Stomach (tissue), 9 donors: Measurements from ENCODE around the gene DUS3L. TPM values are rescaled to one million over a fixed set of nuclear protein-coding genes. Genes with fewer than 3 reads are reported as not detected.

Experiments
- DNase-seq, 2 donors: peaks; one replicate each; pipeline versions ENCODE4 v3.0.0 to v3.0.0-alpha.2; 2013 to 2019
- H3K27ac ChIP-seq, 5 donors: fragments of 200-600 bp in 4 of 5; sonication (generic) in 4 of 5; one replicate each; pipeline ENCODE4 v1.5.1; 2013 to 2019; ENCODE audit warnings: mild to moderate bottlenecking in 1 of 5, moderate library complexity in 1 of 5
- H3K27me3 ChIP-seq, 3 donors: fragments of 200-600 bp; sonication (generic); one replicate each; pipeline ENCODE4 v1.5.1; 2017 to 2019; ENCODE audit warnings: mixed run types in 1 of 3
- H3K36me3 ChIP-seq, 4 donors: fragments of 200-600 bp; sonication (generic); 1 replicate in 3 of 4; 2 replicates in 1 of 4; pipeline ENCODE4 v1.5.1; 2016 to 2019
- H3K4me1 ChIP-seq, 4 donors: fragments of 200-600 bp; sonication (generic); one replicate each; pipeline ENCODE4 v1.5.1; 2016 to 2019
- H3K4me3 ChIP-seq, 4 donors: fragments of 200-600 bp; sonication (generic) in 3 of 4; one replicate each; pipeline ENCODE4 v1.5.1; 2016 to 2019; ENCODE audit warnings: mild to moderate bottlenecking in 1 of 4
- H3K9me3 ChIP-seq, 4 donors: fragments of 200-600 bp; sonication (generic); one replicate each; pipeline ENCODE4 v1.5.1; 2016 to 2019
- CTCF ChIP-seq, 7 experiments: fragments of 450-650 bp in 4 of 7; fragments of 200-600 bp in 3 of 7; sonication (generic) in 3 of 7; IDR thresholded peaks; one replicate each; pipeline ENCODE4 v1.5.1; 2016 to 2019; ENCODE audit warnings: antibody characterized with exemption in 7 of 7, control low read depth in 2 of 7, mild to moderate bottlenecking in 1 of 7
- EP300 ChIP-seq: sonication (generic); formaldehyde crosslinking; IDR thresholded peaks from one replicate; pipeline ENCODE4 v1.6.1; 2017; ENCODE audit warnings: antibody characterized with exemption
- POLR2A ChIP-seq, 4 donors: fragments of 450-650 bp; IDR thresholded peaks; one replicate each; pipeline ENCODE4 v1.6.1; 2016; ENCODE audit warnings: antibody characterized with exemption in 4 of 4, control low read depth in 2 of 4, mild to moderate bottlenecking in 1 of 4, moderate library complexity in 1 of 4
- POLR2AphosphoS5 ChIP-seq, 3 donors: sonication (generic); formaldehyde crosslinking; IDR thresholded peaks; one replicate each; pipeline ENCODE4 v1.6.1; 2016; ENCODE audit warnings: antibody characterized with exemption in 3 of 3
- WGBS, 5 donors: extraction: QIAGEN DNeasy Blood & Tissue Kit in 3 of 5; methylation state at CpG; one replicate each; pipeline versions ENCODE4 v1.1.5 to v1.1.7; 2013 to 2018; 5-methylcytosine and 5-hydroxymethylcytosine counted together
- intact Hi-C: fragments of 100-400 bp; cut with DNase I; formaldehyde crosslinking; loops from one replicate; pipeline ENCODE4 v1.15.1; 2023; ENCODE audit warnings: low total_unique reads
- polyA plus RNA-seq, 3 donors: library from polyadenylated mRNA; stranded (reverse); fragments of 200-250 nt; gene quantifications; one replicate each; pipeline ENCODE4 v1.2.3, GENCODE V29; 2013
- total RNA-seq, 5 donors: library from RNA; depleted of rRNA; stranded (reverse); fragments of >200 nt; gene quantifications; one replicate each; pipeline versions ENCODE4 v1.1.0 to v1.2.3, GENCODE V29; 2014 to 2016
- donor health status: healthy with polysubstance abuse.
- donor health status: Bipolar disorder and iron deficiency.
- donor health status: healthy.

The DUS3L gene
- total and polyA plus RNA-seq, 8 donors, result 25.2 to 67.5 (median 46.7) TPM

- Histone ChIP-seq H3K36me3 (peaks cover 0 to 10% (median 0%) of the 10 kb centered on the region in 4 donors), H3K4me3 (no peak overlapping the region), H3K27ac (no peak overlapping the region), H3K27me3 (no peaks in the 10 kb centered on the region), H3K4me1 (peaks cover 0 to 7% (median 3%) of the 10 kb centered on the region in 4 donors), H3K9me3 (no peaks in the 10 kb centered on the region)
- 89 to 99% (median 96%) methylated on average over 4 of the region's 4 CpGs for WGBS, 5 donors
- no peak for TF ChIP-seq POLR2A (IDR thresholded peaks at IDR 0.05)
- no peak for TF ChIP-seq CTCF (IDR thresholded peaks at IDR 0.05)
- TF ChIP-seq POLR2AphosphoS5 (IDR thresholded peaks at IDR 0.05), result no peak
- TF ChIP-seq EP300, result no peak
- DNase-seq, result no peak
- intact Hi-C loops, result no loop called here
These were observed 20.2 kb upstream of the DUS3L start for GRCh38 chr19:5811117-5811516.

- peaks cover 0 to 12% (median 1%) of the 10 kb centered on the region in 3 donors for H3K27me3 ChIP-seq
- WGBS, 5 donors, result 72 to 85% (median 81%) methylated on average over 10 of the region's 10 CpGs
- DNase-seq, result no peak
- no peaks in the 10 kb centered on the region for H3K9me3 ChIP-seq
- intact Hi-C loops, result loop anchor here (10.0 kb wide), 1 partner anchor 85 kb away; no protein-coding TSS in a partner anchor
- H3K27ac ChIP-seq, result no peak overlapping the region
- TF ChIP-seq CTCF (IDR thresholded peaks at IDR 0.05) (no peak), EP300 (no peak), POLR2A (IDR thresholded peaks at IDR 0.05) (no peak), POLR2AphosphoS5 (IDR thresholded peaks at IDR 0.05) (no peak)
- H3K4me1 ChIP-seq, result peaks cover 2 to 17% (median 14%) of the 10 kb centered on the region in 4 donors
- peaks cover 0 to 10% (median 0%) of the 10 kb centered on the region in 4 donors for H3K36me3 ChIP-seq
- no peak overlapping the region for H3K4me3 ChIP-seq
These were observed 18.5 kb upstream of the DUS3L start for GRCh38 chr19:5809469-5809868.

GRCh38 chr19:5809053-5809452 lies 18.1 kb upstream of the DUS3L start:
- Histone ChIP-seq H3K36me3 (peaks cover 0 to 10% (median 0%) of the 10 kb centered on the region in 4 donors), H3K27me3 (peaks cover 0 to 16% (median 5%) of the 10 kb centered on the region in 3 donors), H3K4me1 (peaks cover 5 to 21% (median 18%) of the 10 kb centered on the region in 4 donors), H3K27ac (no peak overlapping the region), H3K4me3 (no peak overlapping the region), H3K9me3 (no peaks in the 10 kb centered on the region)
- no peak for DNase-seq
- WGBS, 5 donors, result 85 to 94% (median 91%) methylated on average over 9 of the region's 9 CpGs
- TF ChIP-seq POLR2AphosphoS5 (IDR thresholded peaks at IDR 0.05), result no peak
- intact Hi-C loops, result loop anchor here (10.0 kb wide), 1 partner anchor 86 kb away; no protein-coding TSS in a partner anchor

- Histone ChIP-seq H3K27me3 (peaks cover 0 to 24% (median 11%) of the 10 kb centered on the region in 3 donors), H3K27ac (no peak overlapping the region), H3K4me3 (no peak overlapping the region), H3K36me3 (peaks cover 0 to 10% (median 0%) of the 10 kb centered on the region in 4 donors), H3K9me3 (no peaks in the 10 kb centered on the region), H3K4me1 (peaks cover 11 to 29% (median 26%) of the 10 kb centered on the region in 4 donors)
- TF ChIP-seq EP300 (no peak), POLR2A (IDR thresholded peaks at IDR 0.05) (no peak), POLR2AphosphoS5 (IDR thresholded peaks at IDR 0.05) (no peak), CTCF (IDR thresholded peaks at IDR 0.05) (no peak)
- 81 to 90% (median 86%) methylated on average over 15 to 21 of the region's 21 CpGs for WGBS, 5 donors
- no peak for DNase-seq
- intact Hi-C loops, result loop anchor here (10.0 kb wide), 1 partner anchor 87 kb away; no protein-coding TSS in a partner anchor
These were observed 17.3 kb upstream of the DUS3L start for GRCh38 chr19:5808120-5808816.
